HL-60 (cell line): ENCODE results near the gene APLNR.

Experiments
- DNase-seq, 2 experiments: peaks; one replicate each; pipeline ENCODE4 v3.0.0-alpha.2; 2010 to 2020; ENCODE audit warnings: low read depth in 1 of 2, low spot score in 1 of 2
- H3K27ac ChIP-seq: fragments of 250-450 bp; sonication (Bioruptor Pico); replicated peaks from 2 replicates; pipeline ENCODE4 v1.5.1; 2020; ENCODE audit warnings: mild to moderate bottlenecking, moderate library complexity
- H3K27me3 ChIP-seq: fragments of 250-450 bp; sonication (Bioruptor Pico); 2 replicates; pipeline ENCODE4 v1.5.1; 2021; ENCODE audit warnings: mild to moderate bottlenecking, moderate library complexity; ENCODE audit not compliant: insufficient read depth, poor library complexity, severe bottlenecking
- H3K4me3 ChIP-seq: replicated peaks from 2 replicates; pipeline ENCODE4 v1.5.1; 2011; ENCODE audit warnings: mild to moderate bottlenecking, control low read depth, low read length; ENCODE audit not compliant: insufficient read depth
- CTCF ChIP-seq: IDR thresholded peaks from one replicate; pipeline ENCODE4 v1.5.1; 2011; ENCODE audit warnings: low read length, control low read depth, inconsistent platforms; ENCODE audit not compliant: insufficient read depth
- GABPA ChIP-seq: IDR thresholded peaks from 2 replicates; pipeline ENCODE4 v1.6.1; 2012; ENCODE audit warnings: low read depth
- POLR2AphosphoS5 ChIP-seq: IDR thresholded peaks from 2 replicates; pipeline ENCODE4 v1.6.1; 2012; ENCODE audit warnings: low read depth
- REST ChIP-seq: IDR thresholded peaks from 2 replicates; pipeline ENCODE4 v1.6.1; 2012; ENCODE audit warnings: low read depth; ENCODE audit not compliant: insufficient replicate concordance
- SPI1 ChIP-seq: IDR thresholded peaks from 2 replicates; pipeline ENCODE4 v1.6.1; 2012; ENCODE audit warnings: low read depth, mild to moderate bottlenecking, borderline replicate concordance

The APLNR gene

GRCh38 chr11:57262157-57262556, 25.1 kb upstream of the APLNR start:
- TF ChIP-seq CTCF (no peak), SPI1 (no peak), REST (no peak)
- no peaks in the 10 kb centered on the region for H3K27me3 ChIP-seq
- H3K4me3 ChIP-seq, result no peak overlapping the region
- DNase-seq, result no peak
- H3K27ac ChIP-seq, result no peak overlapping the region

- H3K27me3 ChIP-seq, result no peaks in the 10 kb centered on the region
- DNase-seq, result no peak
- no peak for TF ChIP-seq GABPA
- TF ChIP-seq REST, result no peak
- no peak for TF ChIP-seq SPI1
- no peak for TF ChIP-seq POLR2AphosphoS5
- TF ChIP-seq CTCF, result no peak
- H3K27ac ChIP-seq, result no peak overlapping the region
- no peak overlapping the region for H3K4me3 ChIP-seq
These were observed 24.1 kb upstream of the APLNR start for GRCh38 chr11:57260937-57261783.

GRCh38 chr11:57256119-57256518, 19.1 kb upstream of the APLNR start:
- no peak for DNase-seq
- TF ChIP-seq SPI1 (no peak), POLR2AphosphoS5 (no peak), REST (no peak), GABPA (no peak), CTCF (no peak)
- H3K4me3 ChIP-seq, result no peak overlapping the region
- no peak overlapping the region for H3K27ac ChIP-seq
- peaks cover 23% of the 10 kb centered on the region for H3K27me3 ChIP-seq
